Endodermal cell (in vitro differentiated cells): ENCODE measurements around the gene POR. TPM values are rescaled to one million over a fixed set of nuclear protein-coding genes. Genes with fewer than 3 reads are reported as not detected.
A peak's percentile ranks its signal among the peaks of the same experiment; 100 is the strongest.

Source experiments
- DNase-seq: peaks from one replicate; pipeline ENCODE4 v3.0.0-alpha.2; 2017
- H3K27ac ChIP-seq: 2 replicates; pipeline ENCODE4 v1.5.1; 2013; ENCODE audit warnings: mild to moderate bottlenecking, low read depth, low read length, moderate library complexity
- H3K27me3 ChIP-seq: 2 replicates; pipeline ENCODE4 v1.6.1; 2013; ENCODE audit warnings: mild to moderate bottlenecking, low read length, moderate library complexity; ENCODE audit not compliant: insufficient read depth, control insufficient read depth, poor library complexity, severe bottlenecking
- H3K36me3 ChIP-seq: 2 replicates; pipeline ENCODE4 v1.7.0; 2013; ENCODE audit warnings: mild to moderate bottlenecking, low read length, moderate library complexity; ENCODE audit not compliant: control insufficient read depth, insufficient read depth
- H3K4me1 ChIP-seq: one replicate; pipeline ENCODE4 v1.7.0; 2013; ENCODE audit warnings: low read length; ENCODE audit not compliant: control insufficient read depth, insufficient read depth
- H3K4me3 ChIP-seq: 2 replicates; pipeline ENCODE4 v1.5.1; 2013; ENCODE audit warnings: mild to moderate bottlenecking, low read length, moderate library complexity
- H3K9ac ChIP-seq: 2 replicates; pipeline ENCODE4 v1.6.1; 2013; ENCODE audit warnings: mild to moderate bottlenecking, low read length, moderate library complexity; ENCODE audit not compliant: poor library complexity, severe bottlenecking; ENCODE audit errors: extremely low read depth
- H3K9me3 ChIP-seq: 2 replicates; pipeline ENCODE4 v1.6.1; 2013; ENCODE audit warnings: mild to moderate bottlenecking, low read length, moderate library complexity; ENCODE audit not compliant: control insufficient read depth
- H3K27ac Mint-ChIP-seq: 2 replicates; pipeline ENCODE4 v1.8.0; 2020; ENCODE audit warnings: mixed read lengths
- H3K27me3 Mint-ChIP-seq: 2 replicates; pipeline ENCODE4 v1.8.0; 2021; ENCODE audit warnings: mild to moderate bottlenecking, mixed read lengths; ENCODE audit not compliant: insufficient read depth
- H3K36me3 Mint-ChIP-seq: 2 replicates; pipeline ENCODE4 v1.8.0; 2020; ENCODE audit warnings: low read depth, mixed read lengths
- H3K4me1 Mint-ChIP-seq: 2 replicates; pipeline ENCODE4 v1.8.0; 2020; ENCODE audit warnings: mixed read lengths
- H3K4me3 Mint-ChIP-seq: 2 replicates; pipeline ENCODE4 v1.8.0; 2020; ENCODE audit warnings: mild to moderate bottlenecking, moderate library complexity, mixed read lengths
- H3K9me3 Mint-ChIP-seq: 2 replicates; pipeline ENCODE4 v1.8.0; 2020; ENCODE audit warnings: mild to moderate bottlenecking, mixed read lengths
- CTCF ChIP-seq: fragments of 200-600 bp; sonication (generic); conservative IDR thresholded peaks from 2 replicates; pipeline ENCODE4 v1.5.0; 2021; ENCODE audit warnings: antibody characterized with exemption, mild to moderate bottlenecking
- WGBS, 2 experiments: methylation state at CpG; one replicate each; pipeline versions ENCODE4 v1.1.5 to v1.1.7; 2013; ENCODE audit warnings: missing lambda C conversion rate in 2 of 2, mixed read lengths in 1 of 2; ENCODE audit not compliant: insufficient coverage in 1 of 2, insufficient read length in 1 of 2; 5-methylcytosine and 5-hydroxymethylcytosine counted together
- total RNA-seq, 2 donors: library from RNA; stranded (reverse); fragmentation: NEBNext Ultra II Directional in 1 of 2; extraction: Animal tissue kit (Norgen Biotek cat#: 25700) in 1 of 2; gene quantifications; 2 replicates in 1 of 2; 3 replicates in 1 of 2; pipeline ENCODE4 v1.2.1, GENCODE V29; 2021

The POR gene
- total RNA-seq, 2 donors from 2014 or later = 85.2 to 92.9 TPM

- no peaks in the 10 kb centered on the region for H3K9me3 Mint-ChIP-seq
- 67 to 91% methylated on average over 18 of the region's 18 CpGs for WGBS, 2 experiments
- H3K36me3 ChIP-seq = peaks cover 40% of the 10 kb centered on the region
- no peak for DNase-seq
- peaks cover 33% of the 10 kb centered on the region for H3K36me3 Mint-ChIP-seq
- no peak overlapping the region for H3K4me3 ChIP-seq
- H3K27ac ChIP-seq = peak overlapping the region; percentile 91
- no peaks in the 10 kb centered on the region for H3K9me3 ChIP-seq
- H3K27me3 ChIP-seq = no peaks in the 10 kb centered on the region
- H3K27ac Mint-ChIP-seq = peak overlapping the region; percentile 31
- H3K27me3 Mint-ChIP-seq = no peaks in the 10 kb centered on the region
- H3K9ac ChIP-seq = no peak overlapping the region
- TF ChIP-seq CTCF = no peak
- no peak overlapping the region for H3K4me3 Mint-ChIP-seq
- no peaks in the 10 kb centered on the region for H3K4me1 ChIP-seq
- H3K4me1 Mint-ChIP-seq = no peaks in the 10 kb centered on the region
Measured at GRCh38 chr7:75962607-75963380, 47.8 kb downstream of the POR start.

- Mint-ChIP-seq H3K9me3 (no peaks in the 10 kb centered on the region), H3K27me3 (no peaks in the 10 kb centered on the region), H3K4me1 (no peaks in the 10 kb centered on the region), H3K4me3 (no peak overlapping the region), H3K36me3 (peaks cover 26% of the 10 kb centered on the region), H3K27ac (no peak overlapping the region)
- no peak overlapping the region for H3K9ac ChIP-seq
- H3K27ac ChIP-seq = peak overlapping the region; percentile 91
- H3K36me3 ChIP-seq = peaks cover 36% of the 10 kb centered on the region
- H3K9me3 ChIP-seq = no peaks in the 10 kb centered on the region
- H3K4me3 ChIP-seq = no peak overlapping the region
- no peaks in the 10 kb centered on the region for H3K27me3 ChIP-seq
- no peak for DNase-seq
- no peak for TF ChIP-seq CTCF
- H3K4me1 ChIP-seq = no peaks in the 10 kb centered on the region
- WGBS, 2 experiments = 89 to 93% methylated on average over 2 to 9 of the region's 9 CpGs
Measured at GRCh38 chr7:75963381-75963995, 48.5 kb downstream of the POR start.

GRCh38 chr7:75965617-75966016 is 50.7 kb downstream of the POR start:
- Mint-ChIP-seq H3K4me3 (no peak overlapping the region), H3K9me3 (no peaks in the 10 kb centered on the region), H3K36me3 (peaks cover 26% of the 10 kb centered on the region), H3K27me3 (no peaks in the 10 kb centered on the region), H3K27ac (no peak overlapping the region), H3K4me1 (no peaks in the 10 kb centered on the region)
- Histone ChIP-seq H3K27me3 (no peaks in the 10 kb centered on the region), H3K4me3 (no peak overlapping the region), H3K36me3 (peaks cover 19% of the 10 kb centered on the region), H3K27ac (peak overlapping the region; percentile 72), H3K9ac (no peak overlapping the region), H3K9me3 (no peaks in the 10 kb centered on the region), H3K4me1 (no peaks in the 10 kb centered on the region)
- TF ChIP-seq CTCF = no peak
- 89 to 91% methylated on average over 11 to 13 of the region's 13 CpGs for WGBS, 2 experiments
- DNase-seq = no peak
